CD14-positive monocyte (primary cell): Measurements from ENCODE around the gene COA5. TPM values are rescaled to one million over a fixed set of nuclear protein-coding genes. Genes with fewer than 3 reads are reported as not detected.

Source experiments
- DNase-seq, 3 donors: peaks; one replicate each; pipeline ENCODE4 v3.0.0-alpha.2; 2011 to 2022
- H2AFZ ChIP-seq: 2 replicates; pipeline ENCODE4 v1.6.0; 2012; ENCODE audit warnings: mild to moderate bottlenecking, low read depth, low read length, inconsistent platforms; ENCODE audit not compliant: insufficient read depth, poor library complexity, severe bottlenecking
- H3K27ac ChIP-seq, 2 donors: 1 replicate in 1 of 2; 2 replicates in 1 of 2; pipeline ENCODE4 v1.5.1; 2012 to 2013; ENCODE audit warnings: low read length in 2 of 2, control low read depth in 1 of 2, inconsistent platforms in 1 of 2, low read depth in 1 of 2, mild to moderate bottlenecking in 1 of 2
- H3K27me3 ChIP-seq, 2 donors: one replicate each; pipeline versions ENCODE4 v1.6.0 to v1.6.1; 2011 to 2013; ENCODE audit warnings: low read length in 2 of 2; ENCODE audit not compliant: control insufficient read depth in 2 of 2, insufficient read depth in 2 of 2
- H3K36me3 ChIP-seq, 2 donors: replicated peaks in 1 of 2; 1 replicate in 1 of 2; 2 replicates in 1 of 2; pipeline versions ENCODE4 v1.5.1 to v1.6.1; 2012 to 2013; ENCODE audit warnings: low read length in 2 of 2, control low read depth in 1 of 2, inconsistent platforms in 1 of 2, mild to moderate bottlenecking in 1 of 2; ENCODE audit not compliant: insufficient read depth in 2 of 2, control insufficient read depth in 1 of 2
- H3K4me1 ChIP-seq, 2 donors: 1 replicate in 1 of 2; 2 replicates in 1 of 2; pipeline versions ENCODE4 v1.5.1 to v1.6.1; 2012 to 2013; ENCODE audit warnings: low read length in 2 of 2, control low read depth in 1 of 2, inconsistent platforms in 1 of 2, mild to moderate bottlenecking in 1 of 2, moderate library complexity in 1 of 2; ENCODE audit not compliant: insufficient read depth in 2 of 2, control insufficient read depth in 1 of 2
- H3K4me2 ChIP-seq: replicated peaks from 2 replicates; pipeline ENCODE3; 2012; ENCODE audit warnings: low read length, moderate library complexity, mild to moderate bottlenecking; ENCODE audit not compliant: poor library complexity, severe bottlenecking; ENCODE audit errors: extremely low read depth
- H3K4me3 ChIP-seq, 3 experiments: fragments of 200-600 bp in 1 of 3; sonication (generic) in 1 of 3; replicated peaks in 1 of 3; 1 replicate in 2 of 3; 2 replicates in 1 of 3; pipeline ENCODE4 v1.5.1; 2011 to 2013; ENCODE audit warnings: low read length in 3 of 3, mild to moderate bottlenecking in 3 of 3, control low read depth in 2 of 3, low read depth in 2 of 3, inconsistent platforms in 1 of 3, moderate library complexity in 1 of 3
- H3K79me2 ChIP-seq: 2 replicates; pipeline ENCODE4 v1.6.0; 2012; ENCODE audit warnings: mild to moderate bottlenecking, control low read depth, inconsistent platforms, low read length, moderate library complexity; ENCODE audit not compliant: insufficient read depth
- H3K9ac ChIP-seq: 2 replicates; pipeline ENCODE4 v1.6.0; 2017; ENCODE audit warnings: low read length, mild to moderate bottlenecking; ENCODE audit not compliant: insufficient read depth, poor library complexity, severe bottlenecking
- H3K9me3 ChIP-seq, 2 donors: replicated peaks in 1 of 2; 1 replicate in 1 of 2; 2 replicates in 1 of 2; pipeline versions ENCODE4 v1.5.1 to v1.6.1; 2012 to 2013; ENCODE audit warnings: low read length in 2 of 2, control low read depth in 1 of 2; ENCODE audit not compliant: control insufficient read depth in 1 of 2, insufficient read depth in 1 of 2
- H4K20me1 ChIP-seq: 2 replicates; pipeline ENCODE4 v1.6.0; 2012; ENCODE audit warnings: mild to moderate bottlenecking, low read length, control low read depth, moderate library complexity; ENCODE audit not compliant: insufficient read depth
- H3K27ac Mint-ChIP-seq, 7 donors: one replicate each; pipeline ENCODE4 v1.8.0; 2020; ENCODE audit warnings: mild to moderate bottlenecking in 7 of 7, mixed read lengths in 7 of 7, moderate library complexity in 6 of 7, inconsistent platforms in 2 of 7
- H3K27me3 Mint-ChIP-seq, 3 donors: one replicate each; pipeline ENCODE4 v1.8.0; 2021 to 2022; ENCODE audit warnings: low read depth in 3 of 3, mild to moderate bottlenecking in 3 of 3, mixed read lengths in 3 of 3, moderate library complexity in 3 of 3, inconsistent platforms in 1 of 3
- H3K36me3 Mint-ChIP-seq, 2 donors: one replicate each; pipeline ENCODE4 v1.8.0; 2020; ENCODE audit warnings: mixed read lengths in 2 of 2, inconsistent platforms in 1 of 2, mild to moderate bottlenecking in 1 of 2
- H3K4me1 Mint-ChIP-seq: one replicate; pipeline ENCODE4 v1.8.0; 2020; ENCODE audit warnings: mild to moderate bottlenecking, mixed read lengths
- H3K4me3 Mint-ChIP-seq, 2 donors: one replicate each; pipeline ENCODE4 v1.8.0; 2020; ENCODE audit warnings: mild to moderate bottlenecking in 2 of 2, mixed read lengths in 2 of 2, moderate library complexity in 1 of 2
- H3K9me3 Mint-ChIP-seq, 7 donors: one replicate each; pipeline ENCODE4 v1.8.0; 2020 to 2022; ENCODE audit warnings: mixed read lengths in 7 of 7, mild to moderate bottlenecking in 6 of 7, moderate library complexity in 6 of 7, inconsistent platforms in 2 of 7
- WGBS: methylation state at CpG from one replicate; pipeline ENCODE4 v1.1.5; 2013; ENCODE audit warnings: missing lambda C conversion rate; ENCODE audit not compliant: insufficient coverage; 5-methylcytosine and 5-hydroxymethylcytosine counted together
- intact Hi-C, 2 donors: fragments of 100-400 bp; cut with micrococcal nuclease; formaldehyde crosslinking; loops; one replicate each; pipeline versions ENCODE4 v1.15.0 to v1.15.1; 2023
- polyA plus RNA-seq, 3 donors: library from polyadenylated mRNA; depleted of rRNA in 1 of 3; unstranded in 2 of 3; stranded (reverse) in 1 of 3; fragments of 300-500 nt in 2 of 3; fragments of >200 nt in 1 of 3; fragmentation: Illumina TruSeq in 2 of 3; gene quantifications; 1 replicate in 2 of 3; 2 replicates in 1 of 3; pipeline ENCODE4 v1.2.3, GENCODE V29; 2012 to 2021
- TF ChIP-seq, protein P1 (sequence below): fragments of 200-600 bp; IDR thresholded peaks from one replicate; pipeline ENCODE4 v1.8.0; 2022; ENCODE audit warnings: antibody characterized with exemption, mild to moderate bottlenecking

Gene COA5
- polyA plus RNA-seq, 3 donors, result 27.3 to 42.9 (median 39.0) TPM

- H3K4me3 Mint-ChIP-seq, result no peak overlapping the region
- Histone ChIP-seq H2AFZ (no peak overlapping the region), H3K36me3 (peaks cover 92 to 100% of the 10 kb centered on the region in 2 donors)
Measured at GRCh38 chr2:98583276-98583675, 25.0 kb downstream of the COA5 start.

DNA sequence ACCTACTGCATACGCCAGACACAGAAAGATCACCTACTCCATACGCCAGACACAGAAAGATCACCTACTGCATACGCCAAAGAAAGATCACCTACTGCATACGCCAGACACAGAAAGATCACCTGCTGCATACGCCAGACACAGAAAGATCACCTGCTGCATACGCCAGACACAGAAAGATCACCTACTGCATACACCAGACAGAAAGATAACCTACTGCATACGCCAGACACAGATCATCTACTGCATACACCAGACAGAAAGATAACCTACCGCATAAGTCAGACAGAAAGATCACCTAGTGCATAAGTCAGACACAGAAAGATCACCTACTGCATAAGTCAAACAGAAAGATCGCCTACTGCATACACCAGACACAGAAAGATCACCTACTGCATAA lies 25.8 kb downstream of the COA5 start:
- H3K4me3 Mint-ChIP-seq, result no peak overlapping the region
- no peak overlapping the region for H2AFZ ChIP-seq
- no peak overlapping the region for H3K9ac ChIP-seq
- no peaks in the 10 kb centered on the region for H3K27me3 Mint-ChIP-seq
- peaks cover 0 to 3% (median 0%) of the 10 kb centered on the region in 7 donors for H3K9me3 Mint-ChIP-seq
- no peaks in the 10 kb centered on the region for H3K79me2 ChIP-seq
- no peak overlapping the region for H3K27ac ChIP-seq
- intact Hi-C loops, result no loop called here
- WGBS, result 97% methylated on average over 9 of the region's 9 CpGs
- H3K27ac Mint-ChIP-seq, result no peak overlapping the region
- TF ChIP-seq, protein P1, sequence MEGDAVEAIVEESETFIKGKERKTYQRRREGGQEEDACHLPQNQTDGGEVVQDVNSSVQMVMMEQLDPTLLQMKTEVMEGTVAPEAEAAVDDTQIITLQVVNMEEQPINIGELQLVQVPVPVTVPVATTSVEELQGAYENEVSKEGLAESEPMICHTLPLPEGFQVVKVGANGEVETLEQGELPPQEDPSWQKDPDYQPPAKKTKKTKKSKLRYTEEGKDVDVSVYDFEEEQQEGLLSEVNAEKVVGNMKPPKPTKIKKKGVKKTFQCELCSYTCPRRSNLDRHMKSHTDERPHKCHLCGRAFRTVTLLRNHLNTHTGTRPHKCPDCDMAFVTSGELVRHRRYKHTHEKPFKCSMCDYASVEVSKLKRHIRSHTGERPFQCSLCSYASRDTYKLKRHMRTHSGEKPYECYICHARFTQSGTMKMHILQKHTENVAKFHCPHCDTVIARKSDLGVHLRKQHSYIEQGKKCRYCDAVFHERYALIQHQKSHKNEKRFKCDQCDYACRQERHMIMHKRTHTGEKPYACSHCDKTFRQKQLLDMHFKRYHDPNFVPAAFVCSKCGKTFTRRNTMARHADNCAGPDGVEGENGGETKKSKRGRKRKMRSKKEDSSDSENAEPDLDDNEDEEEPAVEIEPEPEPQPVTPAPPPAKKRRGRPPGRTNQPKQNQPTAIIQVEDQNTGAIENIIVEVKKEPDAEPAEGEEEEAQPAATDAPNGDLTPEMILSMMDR, result no peak
- no peak for DNase-seq
- H4K20me1 ChIP-seq, result peaks cover 17% of the 10 kb centered on the region
- no peaks in the 10 kb centered on the region for H3K4me1 ChIP-seq
- no peaks in the 10 kb centered on the region for H3K9me3 ChIP-seq
- no peak overlapping the region for H3K4me3 ChIP-seq
- H3K27me3 ChIP-seq, result no peaks in the 10 kb centered on the region
- no peak overlapping the region for H3K4me2 ChIP-seq
- H3K36me3 Mint-ChIP-seq, result peaks cover 88 to 92% of the 10 kb centered on the region in 2 donors
- peaks cover 92 to 100% of the 10 kb centered on the region in 2 donors for H3K36me3 ChIP-seq
- H3K4me1 Mint-ChIP-seq, result no peaks in the 10 kb centered on the region

More at GRCh38 chr2:98583276-98583675, 25.0 kb downstream of the COA5 start:
- H4K20me1 ChIP-seq, result peaks cover 17% of the 10 kb centered on the region
- H3K4me2 ChIP-seq, result no peak overlapping the region
- Mint-ChIP-seq H3K27me3 (no peaks in the 10 kb centered on the region), H3K4me1 (no peaks in the 10 kb centered on the region), H3K36me3 (peaks cover 87 to 92% of the 10 kb centered on the region in 2 donors), H3K9me3 (peaks cover 0 to 3% (median 0%) of the 10 kb centered on the region in 7 donors), H3K27ac (peak overlapping the region in 1 of 7 donors; percentile 46)
- intact Hi-C loops, result no loop called here
- no peaks in the 10 kb centered on the region for H3K79me2 ChIP-seq
- WGBS, result 100% methylated on average over 2 of the region's 7 CpGs
- H3K4me1 ChIP-seq, result no peaks in the 10 kb centered on the region
- H3K27me3 ChIP-seq, result no peaks in the 10 kb centered on the region
- DNase-seq, result no peak
- H3K9me3 ChIP-seq, result no peaks in the 10 kb centered on the region
- TF ChIP-seq, protein P1, result no peak
- no peak overlapping the region for H3K4me3 ChIP-seq
- H3K27ac ChIP-seq, result no peak overlapping the region
- H3K9ac ChIP-seq, result no peak overlapping the region
